ENCODE results near the gene VWA5B1.
"Not testable (repeated sequence)": the region's sequence is repeated elsewhere in the genome, so short reads cannot be mapped to it uniquely, and the experiment has no call there.

VWA5B1 gene, protein sequence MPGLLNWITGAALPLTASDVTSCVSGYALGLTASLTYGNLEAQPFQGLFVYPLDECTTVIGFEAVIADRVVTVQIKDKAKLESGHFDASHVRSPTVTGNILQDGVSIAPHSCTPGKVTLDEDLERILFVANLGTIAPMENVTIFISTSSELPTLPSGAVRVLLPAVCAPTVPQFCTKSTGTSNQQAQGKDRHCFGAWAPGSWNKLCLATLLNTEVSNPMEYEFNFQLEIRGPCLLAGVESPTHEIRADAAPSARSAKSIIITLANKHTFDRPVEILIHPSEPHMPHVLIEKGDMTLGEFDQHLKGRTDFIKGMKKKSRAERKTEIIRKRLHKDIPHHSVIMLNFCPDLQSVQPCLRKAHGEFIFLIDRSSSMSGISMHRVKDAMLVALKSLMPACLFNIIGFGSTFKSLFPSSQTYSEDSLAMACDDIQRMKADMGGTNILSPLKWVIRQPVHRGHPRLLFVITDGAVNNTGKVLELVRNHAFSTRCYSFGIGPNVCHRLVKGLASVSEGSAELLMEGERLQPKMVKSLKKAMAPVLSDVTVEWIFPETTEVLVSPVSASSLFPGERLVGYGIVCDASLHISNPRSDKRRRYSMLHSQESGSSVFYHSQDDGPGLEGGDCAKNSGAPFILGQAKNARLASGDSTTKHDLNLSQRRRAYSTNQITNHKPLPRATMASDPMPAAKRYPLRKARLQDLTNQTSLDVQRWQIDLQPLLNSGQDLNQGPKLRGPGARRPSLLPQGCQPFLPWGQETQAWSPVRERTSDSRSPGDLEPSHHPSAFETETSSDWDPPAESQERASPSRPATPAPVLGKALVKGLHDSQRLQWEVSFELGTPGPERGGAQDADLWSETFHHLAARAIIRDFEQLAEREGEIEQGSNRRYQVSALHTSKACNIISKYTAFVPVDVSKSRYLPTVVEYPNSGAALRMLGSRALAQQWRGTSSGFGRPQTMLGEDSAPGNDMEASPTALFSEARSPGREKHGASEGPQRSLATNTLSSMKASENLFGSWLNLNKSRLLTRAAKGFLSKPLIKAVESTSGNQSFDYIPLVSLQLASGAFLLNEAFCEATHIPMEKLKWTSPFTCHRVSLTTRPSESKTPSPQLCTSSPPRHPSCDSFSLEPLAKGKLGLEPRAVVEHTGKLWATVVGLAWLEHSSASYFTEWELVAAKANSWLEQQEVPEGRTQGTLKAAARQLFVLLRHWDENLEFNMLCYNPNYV

GRCh38 chr1:20290624-20291597 is at the start of gene VWA5B1:
Gene VWA5B1 (plus strand): TSS chr1:20290875. CDS start chr1:20310602, 19,727 bp downstream.
- in situ Hi-C loops (cut with HindIII; ENCODE audit: low pct_ligation_motif_present, low pct_unique_long_range_greater_than_20kb, low sequenced_read_pairs), result no loop called here
- no peak for DNase-seq

DNA sequence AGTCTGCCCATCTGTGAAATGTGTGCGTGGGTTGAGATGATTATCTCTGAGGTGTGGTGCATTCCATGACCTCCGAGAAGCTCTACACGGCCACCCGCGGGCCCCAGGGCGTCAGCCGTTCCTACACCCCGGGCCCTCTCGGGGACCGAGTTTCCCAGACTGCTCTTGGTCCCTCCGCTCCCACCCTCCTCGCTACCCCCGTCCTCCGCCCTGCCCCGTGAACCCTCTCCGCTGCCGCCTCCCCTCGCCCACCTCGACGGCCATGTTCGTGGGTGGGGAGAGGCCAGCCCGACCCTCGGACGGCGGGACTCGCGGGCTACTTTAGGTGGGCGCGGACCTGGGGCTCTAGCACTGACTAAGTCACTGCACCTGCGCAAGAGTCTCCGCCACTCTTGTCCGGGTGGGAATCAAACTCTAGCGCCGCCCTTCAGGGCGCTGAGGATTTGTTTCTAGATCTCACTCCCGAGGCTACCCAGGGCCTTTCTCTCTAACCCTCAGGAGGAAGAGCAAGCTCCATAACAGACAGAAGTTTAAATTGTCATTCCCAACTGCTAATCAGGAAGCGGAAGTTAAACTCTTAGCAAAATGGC is 47.7 kb upstream of the VWA5B1 start:
- in situ Hi-C loops (cut with HindIII; ENCODE audit: low pct_ligation_motif_present, low pct_unique_long_range_greater_than_20kb, low sequenced_read_pairs), result no loop called here
- no peak for DNase-seq

GRCh38 chr1:20248971-20249612 is 41.6 kb upstream of the VWA5B1 start:
- in situ Hi-C loops (cut with HindIII; ENCODE audit: low pct_ligation_motif_present, low pct_unique_long_range_greater_than_20kb, low sequenced_read_pairs), result no loop called here

GRCh38 chr1:20250340-20250989 is 40.2 kb upstream of the VWA5B1 start:
- no peak for DNase-seq
- in situ Hi-C loops (cut with HindIII; ENCODE audit: low pct_ligation_motif_present, low pct_unique_long_range_greater_than_20kb, low sequenced_read_pairs), result no loop called here

More at GRCh38 chr1:20248971-20249612, 41.6 kb upstream of the VWA5B1 start:
- DNase-seq, result no peak

GRCh38 chr1:20252587-20252986 is 38.1 kb upstream of the VWA5B1 start:
- in situ Hi-C loops (cut with HindIII; ENCODE audit: low pct_ligation_motif_present, low pct_unique_long_range_greater_than_20kb, low sequenced_read_pairs), result no loop called here
- no peak for DNase-seq

- DNase-seq, result no peak
- in situ Hi-C loops (cut with HindIII; ENCODE audit: low pct_ligation_motif_present, low pct_unique_long_range_greater_than_20kb, low sequenced_read_pairs), result no loop called here
Observed at GRCh38 chr1:20255666-20256065, 35.0 kb upstream of the VWA5B1 start.

GRCh38 chr1:20259646-20260045 is 31.0 kb upstream of the VWA5B1 start:
- DNase-seq, result no peak
- in situ Hi-C loops (cut with HindIII; ENCODE audit: low pct_ligation_motif_present, low pct_unique_long_range_greater_than_20kb, low sequenced_read_pairs), result no loop called here

GRCh38 chr1:20261095-20261494 is 29.6 kb upstream of the VWA5B1 start:
- in situ Hi-C loops (cut with HindIII; ENCODE audit: low pct_ligation_motif_present, low pct_unique_long_range_greater_than_20kb, low sequenced_read_pairs), result no loop called here
- no peak for DNase-seq

DNA sequence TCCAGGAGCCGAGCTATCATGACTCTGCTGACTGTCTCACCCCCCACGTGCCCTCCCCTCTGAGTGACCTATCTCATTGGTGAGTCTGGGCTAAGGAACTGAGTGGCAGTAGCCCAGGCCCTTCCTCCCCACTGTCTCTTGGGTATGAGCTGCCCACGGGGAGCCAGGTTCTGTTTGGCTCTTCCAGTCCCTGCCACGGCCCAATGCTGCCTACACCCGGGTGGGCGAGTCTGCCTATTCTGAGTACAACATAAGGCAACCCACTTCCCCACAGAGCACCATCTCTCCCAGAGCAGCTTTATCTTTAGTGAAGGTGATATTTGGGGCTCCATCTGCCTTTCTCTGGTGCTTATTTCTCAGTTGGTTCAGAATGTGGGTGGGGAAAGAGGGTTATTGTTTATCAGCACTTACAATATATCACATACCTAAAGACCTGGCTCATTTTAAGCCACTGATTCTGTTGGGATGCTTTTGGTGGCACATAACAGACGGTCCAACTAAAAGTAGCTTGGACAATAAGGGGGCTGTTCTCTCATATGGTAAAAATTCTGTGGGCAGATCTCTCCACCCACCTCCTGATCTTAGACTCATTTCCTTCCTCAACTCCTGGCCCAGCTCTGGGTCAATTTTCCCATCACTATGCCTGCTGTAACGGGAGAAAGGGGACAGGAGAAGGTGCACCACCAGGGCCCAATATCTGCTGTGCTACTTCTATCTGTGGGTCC is 27.7 kb upstream of the VWA5B1 start:
- in situ Hi-C loops (cut with HindIII; ENCODE audit: low pct_ligation_motif_present, low pct_unique_long_range_greater_than_20kb, low sequenced_read_pairs), result no loop called here
- DNase-seq, result no peak

DNA sequence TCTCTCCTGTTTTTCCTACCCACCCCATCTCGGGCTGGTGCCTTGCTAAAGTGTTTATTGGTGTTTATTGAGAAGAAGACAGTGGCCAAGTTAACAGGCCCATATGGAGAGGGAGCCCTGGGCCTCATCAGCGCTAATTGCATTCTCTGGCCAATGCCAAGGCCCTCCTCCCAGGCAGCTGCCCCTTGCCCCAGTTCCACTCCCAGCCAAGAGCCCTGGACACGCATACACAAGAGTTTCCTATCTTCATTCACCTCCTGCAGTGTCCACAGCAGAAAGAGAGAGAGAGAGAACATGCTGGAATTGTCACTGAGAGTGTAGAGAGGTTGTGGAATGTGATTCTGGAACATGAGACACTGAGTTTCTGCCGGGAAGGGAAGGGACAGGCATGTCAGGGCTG is 25.4 kb upstream of the VWA5B1 start:
- in situ Hi-C loops (cut with HindIII; ENCODE audit: low pct_ligation_motif_present, low pct_unique_long_range_greater_than_20kb, low sequenced_read_pairs), result no loop called here
- DNase-seq, result no peak

DNA sequence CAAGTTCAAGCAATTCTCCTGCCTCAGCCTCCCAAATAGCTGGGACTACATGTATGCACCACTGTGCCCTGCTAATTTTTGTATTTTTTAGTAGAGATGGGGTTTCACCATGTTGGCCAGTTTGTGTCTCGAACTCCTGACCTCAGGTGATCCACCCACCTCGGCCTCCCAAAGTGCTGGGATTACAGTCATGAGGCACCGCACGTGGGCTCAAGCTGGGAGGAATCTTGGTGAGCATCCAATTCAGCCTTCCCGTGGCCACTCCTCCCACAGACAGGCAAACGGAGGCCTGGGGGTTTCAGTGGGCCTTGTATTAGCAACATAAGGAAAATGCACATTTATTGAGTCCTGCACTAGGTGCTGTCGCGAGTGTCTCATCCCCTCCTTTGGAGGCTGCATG is 24.5 kb upstream of the VWA5B1 start:
- DNase-seq, result no peak
- in situ Hi-C loops (cut with HindIII; ENCODE audit: low pct_ligation_motif_present, low pct_unique_long_range_greater_than_20kb, low sequenced_read_pairs), result no loop called here

DNA sequence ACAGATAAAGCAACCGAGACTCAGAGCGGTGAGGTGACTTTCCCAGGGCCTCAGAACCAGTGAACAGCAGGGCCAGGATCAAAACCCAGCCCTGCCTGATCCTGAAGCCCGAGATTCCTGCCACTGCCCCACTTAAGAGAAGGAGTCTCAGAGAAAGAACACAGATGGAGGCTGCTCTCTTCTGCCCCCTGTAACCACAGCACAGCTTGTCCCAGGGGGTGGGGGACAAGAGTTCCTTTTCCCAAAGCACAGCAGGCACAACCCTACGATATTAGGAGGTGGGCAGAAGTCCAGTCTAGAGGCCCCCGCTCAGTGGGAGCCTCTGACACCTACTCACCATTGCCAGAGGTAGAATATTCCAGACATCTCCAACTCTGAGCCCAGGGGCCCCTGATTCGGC is 24.0 kb upstream of the VWA5B1 start:
- in situ Hi-C loops (cut with HindIII; ENCODE audit: low pct_ligation_motif_present, low pct_unique_long_range_greater_than_20kb, low sequenced_read_pairs), result no loop called here
- DNase-seq, result no peak

GRCh38 chr1:20271498-20272400 is 18.9 kb upstream of the VWA5B1 start:
- in situ Hi-C loops (cut with HindIII; ENCODE audit: low pct_ligation_motif_present, low pct_unique_long_range_greater_than_20kb, low sequenced_read_pairs), result no loop called here
- DNase-seq, result no peak

- in situ Hi-C loops (cut with HindIII; ENCODE audit: low pct_ligation_motif_present, low pct_unique_long_range_greater_than_20kb, low sequenced_read_pairs); DNase-seq: not testable (repeated sequence)
Observed at GRCh38 chr1:20273716-20274115, 17.0 kb upstream of the VWA5B1 start.

DNA sequence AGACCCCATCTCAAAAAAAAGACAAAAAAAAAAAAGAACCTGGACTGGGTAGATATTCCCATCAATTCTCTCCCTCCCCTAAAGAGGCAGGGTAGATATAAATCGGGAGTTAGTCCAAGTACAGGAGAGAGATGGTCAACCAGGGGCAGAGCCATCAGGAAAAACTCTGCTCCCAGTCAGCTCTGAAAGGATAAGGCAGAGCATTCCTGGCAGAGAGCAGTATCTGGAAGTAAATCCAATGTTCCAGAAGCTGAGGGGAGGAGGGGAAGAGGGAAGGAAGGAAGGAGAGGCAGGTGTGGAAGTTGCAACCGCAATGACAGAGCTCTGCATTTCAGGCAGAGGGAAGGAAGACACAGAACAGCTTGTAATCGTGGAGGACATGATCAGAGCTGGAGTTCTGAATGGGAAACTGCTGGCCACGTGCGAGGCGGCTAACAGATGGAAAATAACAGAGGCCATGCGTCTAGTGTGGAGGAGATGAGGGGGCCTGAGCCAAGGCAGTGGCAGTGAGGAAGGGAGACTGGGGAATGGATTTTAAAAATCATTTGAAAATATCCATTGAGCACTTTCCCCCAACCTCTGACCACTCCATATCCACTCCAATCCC is 15.3 kb upstream of the VWA5B1 start:
- DNase-seq, result no peak
- in situ Hi-C loops (cut with HindIII; ENCODE audit: low pct_ligation_motif_present, low pct_unique_long_range_greater_than_20kb, low sequenced_read_pairs), result no loop called here

Measured in ACHN (cell line).